Smooth muscle cell (in vitro differentiated cells): ENCODE results near the gene ZMPSTE24. TPM values are rescaled to one million over a fixed set of nuclear protein-coding genes. Genes with fewer than 3 reads are reported as not detected.

ENCODE experiments used
- DNase-seq: peaks from one replicate; lab custom pipeline; 2025; ENCODE audit not compliant: unreplicated experiment; lab: John Stamatoyannopoulos, UW
- H2AFZ ChIP-seq: fragments of 200-600 bp; sonication (generic); 2 replicates; pipeline ENCODE4 v1.6.0; 2016; ENCODE audit warnings: antibody characterized with exemption, low read depth, mild to moderate bottlenecking
- H3F3A ChIP-seq: fragments of 200-600 bp; sonication (generic); 2 replicates; pipeline ENCODE4 v1.6.0; 2017; ENCODE audit warnings: antibody characterized with exemption, low read depth
- H3K27ac ChIP-seq: fragments of 200-600 bp; sonication (generic); 2 replicates; pipeline ENCODE4 v1.5.1; 2016; ENCODE audit warnings: low read depth, mild to moderate bottlenecking
- H3K27me3 ChIP-seq: fragments of 200-600 bp; sonication (generic); 2 replicates; pipeline ENCODE4 v1.6.1; 2016; ENCODE audit warnings: low read depth, mild to moderate bottlenecking
- H3K36me3 ChIP-seq: fragments of 200-600 bp; sonication (generic); 2 replicates; pipeline ENCODE4 v1.5.1; 2016; ENCODE audit warnings: low read depth
- H3K4me1 ChIP-seq: fragments of 200-600 bp; sonication (generic); 2 replicates; pipeline ENCODE4 v1.5.1; 2016; ENCODE audit warnings: low read depth
- H3K4me2 ChIP-seq: fragments of 200-600 bp; sonication (generic); 2 replicates; pipeline ENCODE4 v1.6.0; 2016; ENCODE audit warnings: mild to moderate bottlenecking
- H3K4me3 ChIP-seq: fragments of 200-600 bp; sonication (generic); 2 replicates; pipeline ENCODE4 v1.5.1; 2016; ENCODE audit warnings: mild to moderate bottlenecking
- H3K79me2 ChIP-seq: fragments of 200-600 bp; sonication (generic); 2 replicates; pipeline ENCODE4 v1.6.0; 2016; ENCODE audit warnings: low read depth, mild to moderate bottlenecking
- H3K9ac ChIP-seq: fragments of 200-600 bp; sonication (generic); 2 replicates; pipeline ENCODE4 v1.6.0; 2016; ENCODE audit warnings: low read depth
- H3K9me3 ChIP-seq: fragments of 200-600 bp; sonication (generic); replicated peaks from 2 replicates; pipeline ENCODE4 v1.5.1; 2016; ENCODE audit warnings: low read depth
- H4K20me1 ChIP-seq: fragments of 200-600 bp; sonication (generic); 2 replicates; pipeline ENCODE4 v1.6.0; 2016; ENCODE audit warnings: low read depth
- CTCF ChIP-seq: fragments of 200-600 bp; sonication (generic); IDR thresholded peaks from 2 replicates; pipeline ENCODE4 v1.5.1; 2017; ENCODE audit warnings: borderline replicate concordance, mild to moderate bottlenecking, antibody characterized with exemption; ENCODE audit not compliant: insufficient read depth, poor library complexity, severe bottlenecking
- WGBS: methylation state at CpG from one replicate; pipeline ENCODE4 v1.1.7; 2016; ENCODE audit warnings: low lambda C conversion rate; 5-methylcytosine and 5-hydroxymethylcytosine counted together
- polyA plus RNA-seq: library from polyadenylated mRNA; unstranded; fragments of >200 nt; fragmentation: Nextera tagmentation; extraction: Ambion mirVana; gene quantifications from 2 replicates; pipeline ENCODE4 v1.2.1, GENCODE V29; 2016
- total RNA-seq: library from RNA; depleted of rRNA; stranded (reverse); fragments of >200 nt; gene quantifications from 2 replicates; pipeline ENCODE4 v1.2.3, GENCODE V29; 2014

Gene ZMPSTE24
- total and polyA plus RNA-seq, 2 experiments from 2014 or later = 28.8 to 48.9 TPM

GRCh38 chr1:40301541-40302299 is 43.7 kb downstream of the ZMPSTE24 start:
- Histone ChIP-seq H2AFZ (no peak overlapping the region), H3K4me3 (no peak overlapping the region), H3K27ac (no peak overlapping the region), H3K4me2 (no peak overlapping the region), H3F3A (no peaks in the 10 kb centered on the region), H4K20me1 (no peaks in the 10 kb centered on the region), H3K9me3 (no peaks in the 10 kb centered on the region), H3K36me3 (no peaks in the 10 kb centered on the region), H3K27me3 (no peaks in the 10 kb centered on the region), H3K79me2 (no peaks in the 10 kb centered on the region), H3K4me1 (no peaks in the 10 kb centered on the region), H3K9ac (no peak overlapping the region)
- 94% methylated on average over 12 of the region's 12 CpGs for WGBS
- DNase-seq = no peak
- no peak for TF ChIP-seq CTCF

GRCh38 chr1:40302475-40302874 is 44.4 kb downstream of the ZMPSTE24 start:
- H3K27me3 ChIP-seq = no peaks in the 10 kb centered on the region
- WGBS = 99% methylated on average over 9 of the region's 13 CpGs

GRCh38 chr1:40303051-40303771 is 45.2 kb downstream of the ZMPSTE24 start:
- Histone ChIP-seq H2AFZ (no peak overlapping the region), H3K79me2 (no peaks in the 10 kb centered on the region), H3F3A (no peaks in the 10 kb centered on the region), H3K36me3 (no peaks in the 10 kb centered on the region), H3K4me1 (no peaks in the 10 kb centered on the region), H3K9ac (no peak overlapping the region), H3K27ac (no peak overlapping the region), H3K4me2 (no peak overlapping the region), H3K4me3 (no peak overlapping the region), H4K20me1 (no peaks in the 10 kb centered on the region), H3K27me3 (no peaks in the 10 kb centered on the region), H3K9me3 (no peaks in the 10 kb centered on the region)
- no peak for DNase-seq
- 95% methylated on average over 35 of the region's 38 CpGs for WGBS
- TF ChIP-seq CTCF = no peak

More at GRCh38 chr1:40302475-40302874, 44.4 kb downstream of the ZMPSTE24 start:
- Histone ChIP-seq H3K9ac (no peak overlapping the region), H3K36me3 (no peaks in the 10 kb centered on the region), H3K4me3 (no peak overlapping the region), H3K27ac (no peak overlapping the region), H2AFZ (no peak overlapping the region), H3K79me2 (no peaks in the 10 kb centered on the region), H3K4me2 (no peak overlapping the region), H3F3A (no peaks in the 10 kb centered on the region), H4K20me1 (no peaks in the 10 kb centered on the region), H3K4me1 (no peaks in the 10 kb centered on the region), H3K9me3 (no peaks in the 10 kb centered on the region)
- DNase-seq = no peak
- no peak for TF ChIP-seq CTCF
